Upper lobe of left lung (tissue), 4 donors: Measurements from ENCODE around the gene DDX27.

Source experiments
- CTCF ChIP-seq, 6 experiments: fragments of 450-650 bp in 4 of 6; fragments of 200-600 bp in 2 of 6; sonication (generic) in 2 of 6; IDR thresholded peaks; one replicate each; pipeline ENCODE4 v1.5.1; 2016 to 2019; ENCODE audit warnings: antibody characterized with exemption in 6 of 6
- POLR2A ChIP-seq, 4 donors: fragments of 450-650 bp; IDR thresholded peaks; one replicate each; pipeline ENCODE4 v1.5.1; 2016 to 2017; ENCODE audit warnings: antibody characterized with exemption in 4 of 4, mild to moderate bottlenecking in 2 of 4

- TF ChIP-seq POLR2A (IDR thresholded peaks at IDR 0.05): no peak
- TF ChIP-seq CTCF (IDR thresholded peaks at IDR 0.05): no peak
These were observed 47.3 kb upstream of the DDX27 start for GRCh38 chr20:49171909-49172308.
